ENCODE results near the gene ZFYVE1. TPM values are rescaled to one million over a fixed set of nuclear protein-coding genes. Genes with fewer than 3 reads are reported as not detected.
"Not testable (repeated sequence)": the region's sequence is repeated elsewhere in the genome, so short reads cannot be mapped to it uniquely, and the experiment has no call there.

ZFYVE1 gene
- total and polyA plus RNA-seq, 5 donors: 5.6 to 13.8 (median 13.0) TPM

GRCh38 chr14:72974661-72975060 lies 52.2 kb downstream of the ZFYVE1 start:
- 91% methylated on average over 12 of the region's 12 CpGs for WGBS
- intact Hi-C loops (cut with DNase I): no loop called here

GRCh38 chr14:72970824-72971434 lies 56.0 kb downstream of the ZFYVE1 start:
- intact Hi-C loops (cut with DNase I): no loop called here
- WGBS: 95% methylated on average over 20 of the region's 20 CpGs
- Histone ChIP-seq H3K9me3 (ENCODE audit: control insufficient read depth, low read length) (no peaks in the 10 kb centered on the region), H3K4me3 (ENCODE audit: low read length) (no peak overlapping the region), H3K27ac (ENCODE audit: low read length) (no peak overlapping the region), H3K4me1 (ENCODE audit: control insufficient read depth, insufficient read depth, low read length) (no peaks in the 10 kb centered on the region), H3K27me3 (ENCODE audit: control insufficient read depth, insufficient read depth) (no peaks in the 10 kb centered on the region)
- DNase-seq (no peak), ATAC-seq (no peak)

More at GRCh38 chr14:72974661-72975060, 52.2 kb downstream of the ZFYVE1 start:
- no peak overlapping the region for H3K27ac ChIP-seq (ENCODE audit: low read length)
- ATAC-seq: no peak
- DNase-seq: no peak
- H3K4me1 ChIP-seq (ENCODE audit: control insufficient read depth, insufficient read depth, low read length): no peaks in the 10 kb centered on the region
- H3K9me3 ChIP-seq (ENCODE audit: control insufficient read depth, low read length): no peaks in the 10 kb centered on the region
- no peak overlapping the region for H3K4me3 ChIP-seq (ENCODE audit: low read length)
- H3K27me3 ChIP-seq (ENCODE audit: control insufficient read depth, insufficient read depth): no peaks in the 10 kb centered on the region

GRCh38 chr14:72970058-72970630 lies 56.8 kb downstream of the ZFYVE1 start:
- ATAC-seq (no peak), DNase-seq (no peak)
- no peaks in the 10 kb centered on the region for H3K27me3 ChIP-seq (ENCODE audit: control insufficient read depth, insufficient read depth)
- no peak overlapping the region for H3K4me3 ChIP-seq (ENCODE audit: low read length)
- H3K27ac ChIP-seq (ENCODE audit: low read length): no peak overlapping the region
- intact Hi-C loops (cut with DNase I): no loop called here
- no peaks in the 10 kb centered on the region for H3K4me1 ChIP-seq (ENCODE audit: control insufficient read depth, insufficient read depth, low read length)
- WGBS: 82% methylated on average over 17 of the region's 17 CpGs
- H3K9me3 ChIP-seq (ENCODE audit: control insufficient read depth, low read length): no peaks in the 10 kb centered on the region

GRCh38 chr14:72968316-72968715 lies 58.6 kb downstream of the ZFYVE1 start:
- no peaks in the 10 kb centered on the region for H3K4me1 ChIP-seq (ENCODE audit: control insufficient read depth, insufficient read depth, low read length)
- H3K9me3 ChIP-seq (ENCODE audit: control insufficient read depth, low read length): no peaks in the 10 kb centered on the region
- H3K4me3 ChIP-seq (ENCODE audit: low read length): no peak overlapping the region
- no peak for DNase-seq
- no peak for ATAC-seq
- H3K27me3 ChIP-seq (ENCODE audit: control insufficient read depth, insufficient read depth): no peaks in the 10 kb centered on the region
- WGBS: 91% methylated on average over 5 of the region's 5 CpGs
- no peak overlapping the region for H3K27ac ChIP-seq (ENCODE audit: low read length)
- intact Hi-C loops (cut with DNase I): no loop called here

- intact Hi-C loops (cut with DNase I): no loop called here
- DNase-seq: no peak
- WGBS: 94% methylated on average over 6 of the region's 6 CpGs
- H3K27me3 ChIP-seq (ENCODE audit: control insufficient read depth, insufficient read depth): no peaks in the 10 kb centered on the region
- no peak for ATAC-seq
- no peak overlapping the region for H3K27ac ChIP-seq (ENCODE audit: low read length)
- H3K4me1 ChIP-seq (ENCODE audit: control insufficient read depth, insufficient read depth, low read length): no peaks in the 10 kb centered on the region
- H3K4me3 ChIP-seq (ENCODE audit: low read length): no peak overlapping the region
- H3K9me3 ChIP-seq (ENCODE audit: control insufficient read depth, low read length): no peaks in the 10 kb centered on the region
Measured at GRCh38 chr14:72966038-72966437, 60.9 kb downstream of the ZFYVE1 start.

GRCh38 chr14:72965249-72965648 lies 61.7 kb downstream of the ZFYVE1 start:
- H3K4me1 ChIP-seq (ENCODE audit: control insufficient read depth, insufficient read depth, low read length): no peaks in the 10 kb centered on the region
- H3K9me3 ChIP-seq (ENCODE audit: control insufficient read depth, low read length): no peaks in the 10 kb centered on the region
- ATAC-seq (no peak), DNase-seq (no peak)
- WGBS: 82% methylated on average over 6 of the region's 6 CpGs
- H3K4me3 ChIP-seq (ENCODE audit: low read length): no peak overlapping the region
- H3K27me3 ChIP-seq (ENCODE audit: control insufficient read depth, insufficient read depth): no peaks in the 10 kb centered on the region
- H3K27ac ChIP-seq (ENCODE audit: low read length): no peak overlapping the region
- intact Hi-C loops (cut with DNase I): no loop called here

- H3K4me1 ChIP-seq (ENCODE audit: control insufficient read depth, insufficient read depth, low read length): no peaks in the 10 kb centered on the region
- no peaks in the 10 kb centered on the region for H3K9me3 ChIP-seq (ENCODE audit: control insufficient read depth, low read length)
- WGBS: 58% methylated on average over 6 of the region's 6 CpGs
- intact Hi-C loops (cut with DNase I): no loop called here
- no peak overlapping the region for H3K27ac ChIP-seq (ENCODE audit: low read length)
- ATAC-seq (peak in 1 of 2 donors; percentile 41), DNase-seq (no peak)
- H3K4me3 ChIP-seq (ENCODE audit: low read length): no peak overlapping the region
- H3K27me3 ChIP-seq (ENCODE audit: control insufficient read depth, insufficient read depth): no peaks in the 10 kb centered on the region
Measured at GRCh38 chr14:72962829-72963312, 64.0 kb downstream of the ZFYVE1 start.

- intact Hi-C loops (cut with DNase I); H3K27ac ChIP-seq (ENCODE audit: low read length): not testable (repeated sequence)
- peak in 1 of 2 donors; percentile 25 for ATAC-seq
Measured at GRCh38 chr14:72962336-72962754, 64.6 kb downstream of the ZFYVE1 start.

GRCh38 chr14:72961579-72962335 lies 65.1 kb downstream of the ZFYVE1 start:
- DNase-seq (no peak), ATAC-seq (no peak)
- intact Hi-C loops (cut with DNase I): no loop called here
- no peak overlapping the region for H3K4me3 ChIP-seq (ENCODE audit: low read length)
- H3K9me3 ChIP-seq (ENCODE audit: control insufficient read depth, low read length): no peaks in the 10 kb centered on the region
- H3K27me3 ChIP-seq (ENCODE audit: control insufficient read depth, insufficient read depth): no peaks in the 10 kb centered on the region
- H3K4me1 ChIP-seq (ENCODE audit: control insufficient read depth, insufficient read depth, low read length): no peaks in the 10 kb centered on the region
- 86% methylated on average over 10 of the region's 10 CpGs for WGBS
- no peak overlapping the region for H3K27ac ChIP-seq (ENCODE audit: low read length)

More at GRCh38 chr14:72962336-72962754, 64.6 kb downstream of the ZFYVE1 start:
- WGBS: 74% methylated on average over 10 of the region's 10 CpGs
- H3K4me1 ChIP-seq (ENCODE audit: control insufficient read depth, insufficient read depth, low read length); H3K9me3 ChIP-seq (ENCODE audit: control insufficient read depth, low read length); H3K27me3 ChIP-seq (ENCODE audit: control insufficient read depth, insufficient read depth); H3K4me3 ChIP-seq (ENCODE audit: low read length): not testable (repeated sequence)
- DNase-seq: peak in 2 of 3 donors; percentile 35 to 67

GRCh38 chr14:72961016-72961415 lies 65.9 kb downstream of the ZFYVE1 start:
- intact Hi-C loops (cut with DNase I); DNase-seq; H3K27me3 ChIP-seq (ENCODE audit: control insufficient read depth, insufficient read depth); H3K9me3 ChIP-seq (ENCODE audit: control insufficient read depth, low read length); H3K4me1 ChIP-seq (ENCODE audit: control insufficient read depth, insufficient read depth, low read length); H3K4me3 ChIP-seq (ENCODE audit: low read length); H3K27ac ChIP-seq (ENCODE audit: low read length); ATAC-seq: not testable (repeated sequence)
- WGBS: 96% methylated on average over 4 of the region's 4 CpGs

GRCh38 chr14:72958548-72958947 lies 68.4 kb downstream of the ZFYVE1 start:
- Histone ChIP-seq H3K4me3 (ENCODE audit: low read length) (no peak overlapping the region), H3K4me1 (ENCODE audit: control insufficient read depth, insufficient read depth, low read length) (no peaks in the 10 kb centered on the region), H3K27me3 (ENCODE audit: control insufficient read depth, insufficient read depth) (no peaks in the 10 kb centered on the region), H3K9me3 (ENCODE audit: control insufficient read depth, low read length) (no peaks in the 10 kb centered on the region), H3K27ac (ENCODE audit: low read length) (no peak overlapping the region)
- intact Hi-C loops (cut with DNase I): no loop called here
- ATAC-seq (no peak), DNase-seq (no peak)
- WGBS: 96% methylated on average over 15 of the region's 15 CpGs
